ENCODE results near the gene ABLIM2.
A peak's percentile ranks its signal among the peaks of the same experiment; 100 is the strongest.

The ABLIM2 gene

GRCh38 chr4:7989654-7990053 lies 169.0 kb downstream of the ABLIM2 start:
- peaks cover 12% of the 10 kb centered on the region; the same call in 1 of the 2 replicates for H3K4me1 ChIP-seq (ENCODE audit: control insufficient read depth, insufficient read depth, low read length)
- no peak overlapping the region for H3K4me3 ChIP-seq (ENCODE audit: low read depth, low read length)
- no peak overlapping the region for H3K9ac ChIP-seq (ENCODE audit: low read length)
- no peaks in the 10 kb centered on the region for H3K36me3 ChIP-seq (ENCODE audit: control insufficient read depth, insufficient read depth, low read length)
- no peaks in the 10 kb centered on the region for H3K9me3 ChIP-seq (ENCODE audit: control insufficient read depth, insufficient read depth, low read depth, low read length)
- H3K27me3 ChIP-seq (ENCODE audit: control insufficient read depth, insufficient read depth, low read length): no peaks in the 10 kb centered on the region
- no peak overlapping the region for H3K27ac ChIP-seq (ENCODE audit: low read depth, low read length)

DNA sequence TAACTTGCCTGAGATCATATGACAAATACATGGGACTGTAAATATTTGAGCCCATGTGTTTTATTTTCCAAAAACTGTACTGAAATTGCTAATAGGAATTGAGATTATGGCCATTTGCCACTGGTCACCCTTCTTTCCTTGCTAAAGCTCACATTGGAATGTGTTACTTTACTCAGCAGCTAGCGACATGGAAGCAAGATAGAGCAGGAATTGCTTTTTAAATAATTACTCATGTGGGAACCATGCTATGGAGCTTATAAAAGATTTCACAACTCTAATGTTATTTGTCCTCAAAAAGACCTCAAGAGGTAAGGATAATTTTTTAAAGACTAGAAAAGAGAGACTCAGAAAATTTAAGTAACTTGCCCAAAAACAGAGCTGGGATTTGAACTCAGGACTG lies 170.2 kb downstream of the ABLIM2 start:
- Histone ChIP-seq H3K9me3 (ENCODE audit: control insufficient read depth, insufficient read depth, low read depth, low read length) (no peaks in the 10 kb centered on the region), H3K27me3 (ENCODE audit: control insufficient read depth, insufficient read depth, low read length) (no peaks in the 10 kb centered on the region), H3K4me3 (ENCODE audit: low read depth, low read length) (no peak overlapping the region), H3K36me3 (ENCODE audit: control insufficient read depth, insufficient read depth, low read length) (no peaks in the 10 kb centered on the region), H3K9ac (ENCODE audit: low read length) (no peak overlapping the region), H3K4me1 (ENCODE audit: control insufficient read depth, insufficient read depth, low read length) (peaks cover 18% of the 10 kb centered on the region; the same call in 1 of the 2 replicates), H3K27ac (ENCODE audit: low read depth, low read length) (no peak overlapping the region)

GRCh38 chr4:7987148-7987989 lies 171.2 kb downstream of the ABLIM2 start:
- Histone ChIP-seq H3K9ac (ENCODE audit: low read length) (no peak overlapping the region), H3K36me3 (ENCODE audit: control insufficient read depth, insufficient read depth, low read length) (no peaks in the 10 kb centered on the region), H3K27ac (ENCODE audit: low read depth, low read length) (no peak overlapping the region), H3K4me1 (ENCODE audit: control insufficient read depth, insufficient read depth, low read length) (peaks cover 18% of the 10 kb centered on the region; the same call in 1 of the 2 replicates), H3K27me3 (ENCODE audit: control insufficient read depth, insufficient read depth, low read length) (no peaks in the 10 kb centered on the region), H3K4me3 (ENCODE audit: low read depth, low read length) (no peak overlapping the region), H3K9me3 (ENCODE audit: control insufficient read depth, insufficient read depth, low read depth, low read length) (no peaks in the 10 kb centered on the region)

- Histone ChIP-seq H3K9ac (ENCODE audit: low read length) (no peak overlapping the region), H3K27ac (ENCODE audit: low read depth, low read length) (no peak overlapping the region), H3K9me3 (ENCODE audit: control insufficient read depth, insufficient read depth, low read depth, low read length) (no peaks in the 10 kb centered on the region), H3K4me1 (ENCODE audit: control insufficient read depth, insufficient read depth, low read length) (peaks cover 18% of the 10 kb centered on the region; the same call in 1 of the 2 replicates), H3K27me3 (ENCODE audit: control insufficient read depth, insufficient read depth, low read length) (no peaks in the 10 kb centered on the region), H3K4me3 (ENCODE audit: low read depth, low read length) (no peak overlapping the region), H3K36me3 (ENCODE audit: control insufficient read depth, insufficient read depth, low read length) (no peaks in the 10 kb centered on the region)
Observed at GRCh38 chr4:7985891-7986441, 172.6 kb downstream of the ABLIM2 start.

DNA sequence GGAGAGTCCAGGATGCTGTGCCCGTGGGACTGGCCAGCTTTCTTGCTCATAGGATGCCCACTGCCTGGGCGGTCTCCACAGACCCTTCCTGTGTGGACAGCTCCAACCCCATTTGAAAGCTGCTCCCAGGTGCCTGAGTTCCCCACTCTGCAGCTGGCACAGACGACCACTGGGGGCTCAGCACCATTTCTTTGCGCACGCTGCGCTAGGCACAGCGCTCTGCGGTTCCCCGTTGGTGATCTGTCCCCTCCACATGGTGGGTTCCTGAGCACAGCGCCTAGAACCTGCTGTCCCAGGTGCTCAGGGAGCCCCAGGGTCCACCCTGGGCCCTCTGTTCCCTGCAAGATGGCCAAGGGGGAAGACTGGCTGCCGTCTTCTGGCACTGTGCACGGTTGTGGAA lies 173.5 kb downstream of the ABLIM2 start:
- peaks cover 19% of the 10 kb centered on the region for H3K4me1 ChIP-seq (ENCODE audit: control insufficient read depth, insufficient read depth, low read length)
- no peak overlapping the region for H3K9ac ChIP-seq (ENCODE audit: low read length)
- no peaks in the 10 kb centered on the region for H3K36me3 ChIP-seq (ENCODE audit: control insufficient read depth, insufficient read depth, low read length)
- no peaks in the 10 kb centered on the region for H3K27me3 ChIP-seq (ENCODE audit: control insufficient read depth, insufficient read depth, low read length)
- no peak overlapping the region for H3K4me3 ChIP-seq (ENCODE audit: low read depth, low read length)
- H3K27ac ChIP-seq (ENCODE audit: low read depth, low read length): no peak overlapping the region
- no peaks in the 10 kb centered on the region for H3K9me3 ChIP-seq (ENCODE audit: control insufficient read depth, insufficient read depth, low read depth, low read length)

- Histone ChIP-seq H3K9ac (ENCODE audit: low read length) (no peak overlapping the region), H3K4me3 (ENCODE audit: low read depth, low read length) (no peak overlapping the region), H3K36me3 (ENCODE audit: control insufficient read depth, insufficient read depth, low read length) (no peaks in the 10 kb centered on the region), H3K4me1 (ENCODE audit: control insufficient read depth, insufficient read depth, low read length) (peaks cover 26% of the 10 kb centered on the region), H3K9me3 (ENCODE audit: control insufficient read depth, insufficient read depth, low read depth, low read length) (no peaks in the 10 kb centered on the region), H3K27ac (ENCODE audit: low read depth, low read length) (no peak overlapping the region), H3K27me3 (ENCODE audit: control insufficient read depth, insufficient read depth, low read length) (no peaks in the 10 kb centered on the region)
Observed at GRCh38 chr4:7984286-7984925, 174.2 kb downstream of the ABLIM2 start.

GRCh38 chr4:7983296-7983695 lies 175.3 kb downstream of the ABLIM2 start:
- Histone ChIP-seq H3K4me3 (ENCODE audit: low read depth, low read length) (no peak overlapping the region), H3K9me3 (ENCODE audit: control insufficient read depth, insufficient read depth, low read depth, low read length) (no peaks in the 10 kb centered on the region), H3K4me1 (ENCODE audit: control insufficient read depth, insufficient read depth, low read length) (peaks cover 37% of the 10 kb centered on the region), H3K27me3 (ENCODE audit: control insufficient read depth, insufficient read depth, low read length) (no peaks in the 10 kb centered on the region), H3K36me3 (ENCODE audit: control insufficient read depth, insufficient read depth, low read length) (no peaks in the 10 kb centered on the region), H3K27ac (ENCODE audit: low read depth, low read length) (no peak overlapping the region), H3K9ac (ENCODE audit: low read length) (no peak overlapping the region)

- Histone ChIP-seq H3K9me3 (ENCODE audit: control insufficient read depth, insufficient read depth, low read depth, low read length) (no peaks in the 10 kb centered on the region), H3K27ac (ENCODE audit: low read depth, low read length) (no peak overlapping the region), H3K4me3 (ENCODE audit: low read depth, low read length) (no peak overlapping the region), H3K36me3 (ENCODE audit: control insufficient read depth, insufficient read depth, low read length) (no peaks in the 10 kb centered on the region), H3K27me3 (ENCODE audit: control insufficient read depth, insufficient read depth, low read length) (no peaks in the 10 kb centered on the region), H3K9ac (ENCODE audit: low read length) (no peak overlapping the region), H3K4me1 (ENCODE audit: control insufficient read depth, insufficient read depth, low read length) (peaks cover 40% of the 10 kb centered on the region)
Observed at GRCh38 chr4:7981738-7982394, 176.7 kb downstream of the ABLIM2 start.

DNA sequence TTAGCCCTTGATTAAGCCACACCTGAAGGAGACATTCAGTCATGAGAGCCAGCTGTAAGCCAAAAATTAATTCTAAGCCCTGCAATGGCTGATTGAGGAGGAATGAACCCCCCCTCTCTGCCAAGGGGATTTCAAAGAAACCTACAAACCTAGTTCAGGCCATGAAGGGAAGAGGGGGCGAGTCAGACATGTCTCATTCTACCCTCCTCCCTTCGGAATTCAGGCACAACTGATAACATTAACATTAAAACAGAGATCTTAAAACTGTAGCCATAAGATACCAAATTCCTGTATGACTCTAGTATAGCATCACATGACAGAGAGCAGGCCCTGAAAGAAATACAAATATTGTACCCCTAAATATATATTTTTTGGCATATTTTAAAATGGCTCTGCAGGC lies 178.6 kb downstream of the ABLIM2 start:
- H3K27me3 ChIP-seq (ENCODE audit: control insufficient read depth, insufficient read depth, low read length): no peaks in the 10 kb centered on the region
- H3K36me3 ChIP-seq (ENCODE audit: control insufficient read depth, insufficient read depth, low read length): no peaks in the 10 kb centered on the region
- no peaks in the 10 kb centered on the region for H3K9me3 ChIP-seq (ENCODE audit: control insufficient read depth, insufficient read depth, low read depth, low read length)
- no peak overlapping the region for H3K4me3 ChIP-seq (ENCODE audit: low read depth, low read length)
- peak overlapping the region; percentile 72 for H3K9ac ChIP-seq (ENCODE audit: low read length)
- peaks cover 31% of the 10 kb centered on the region for H3K4me1 ChIP-seq (ENCODE audit: control insufficient read depth, insufficient read depth, low read length)
- H3K27ac ChIP-seq (ENCODE audit: low read depth, low read length): peak overlapping the region; percentile 94

GRCh38 chr4:7979652-7979968 lies 179.0 kb downstream of the ABLIM2 start:
- H3K9ac ChIP-seq (ENCODE audit: low read length): peak overlapping the region; percentile 72

More at GRCh38 chr4:7979652-7979968, 179.0 kb downstream of the ABLIM2 start:
- H3K27ac ChIP-seq (ENCODE audit: low read depth, low read length): peak overlapping the region; percentile 94
- H3K36me3 ChIP-seq (ENCODE audit: control insufficient read depth, insufficient read depth, low read length): no peaks in the 10 kb centered on the region
- peak overlapping the region; percentile 10; the same call in 1 of the 2 replicates for H3K4me3 ChIP-seq (ENCODE audit: low read depth, low read length)
- no peaks in the 10 kb centered on the region for H3K9me3 ChIP-seq (ENCODE audit: control insufficient read depth, insufficient read depth, low read depth, low read length)
- H3K27me3 ChIP-seq (ENCODE audit: control insufficient read depth, insufficient read depth, low read length): no peaks in the 10 kb centered on the region
- peaks cover 28% of the 10 kb centered on the region for H3K4me1 ChIP-seq (ENCODE audit: control insufficient read depth, insufficient read depth, low read length)

Data from HUES6 (cell line).